ENCODE results near the gene CREG2.
"Not testable (repeated sequence)": the region's sequence is repeated elsewhere in the genome, so short reads cannot be mapped to it uniquely, and the experiment has no call there.

CREG2 gene

GRCh38 chr2:101371636-101372035 is 15.7 kb downstream of the CREG2 start:
- DNase-seq, result no peak

- no peak for DNase-seq
Observed at GRCh38 chr2:101369100-101369499, 18.2 kb downstream of the CREG2 start.

GRCh38 chr2:101368376-101368775 is 18.9 kb downstream of the CREG2 start:
- no peak for DNase-seq

- no peak for DNase-seq
Observed at GRCh38 chr2:101367508-101367907, 19.8 kb downstream of the CREG2 start.

GRCh38 chr2:101364878-101365277 is 22.4 kb downstream of the CREG2 start:
- no peak for DNase-seq

- no peak for DNase-seq
Observed at GRCh38 chr2:101362777-101363176, 24.5 kb downstream of the CREG2 start.

- no peak for DNase-seq
Observed at GRCh38 chr2:101362316-101362715, 25.0 kb downstream of the CREG2 start.

GRCh38 chr2:101361522-101361921 is 25.8 kb downstream of the CREG2 start:
- no peak for DNase-seq

- no peak for DNase-seq
Observed at GRCh38 chr2:101361121-101361520, 26.2 kb downstream of the CREG2 start.

GRCh38 chr2:101360232-101360631 is 27.1 kb downstream of the CREG2 start:
- DNase-seq, result no peak

GRCh38 chr2:101359410-101359954 is 27.8 kb downstream of the CREG2 start:
- DNase-seq, result no peak

- DNase-seq, result no peak
Observed at GRCh38 chr2:101357376-101357775, 29.9 kb downstream of the CREG2 start.

GRCh38 chr2:101356521-101356920 is 30.8 kb downstream of the CREG2 start:
- DNase-seq, result no peak

GRCh38 chr2:101356055-101356454 is 31.2 kb downstream of the CREG2 start:
- no peak for DNase-seq

- no peak for DNase-seq
Observed at GRCh38 chr2:101355401-101356054, 31.8 kb downstream of the CREG2 start.

- DNase-seq, result no peak
Observed at GRCh38 chr2:101354420-101355311, 32.6 kb downstream of the CREG2 start.

- DNase-seq, result not testable (repeated sequence)
Observed at GRCh38 chr2:101352631-101353030, 34.7 kb downstream of the CREG2 start.

GRCh38 chr2:101351207-101351606 is 36.1 kb downstream of the CREG2 start:
- no peak for DNase-seq

- DNase-seq, result no peak
Observed at GRCh38 chr2:101349893-101350662, 37.2 kb downstream of the CREG2 start.

GRCh38 chr2:101348883-101349282 is 38.4 kb downstream of the CREG2 start:
- no peak for DNase-seq

- DNase-seq, result no peak
Observed at GRCh38 chr2:101346909-101347308, 40.4 kb downstream of the CREG2 start.

GRCh38 chr2:101344137-101344536 is 43.2 kb downstream of the CREG2 start:
- DNase-seq, result no peak

- no peak for DNase-seq
Observed at GRCh38 chr2:101342625-101343008, 44.7 kb downstream of the CREG2 start.
